Endothelial cell of umbilical vein (primary cell): ENCODE measurements around the gene CFTR. TPM values are rescaled to one million over a fixed set of nuclear protein-coding genes. Genes with fewer than 3 reads are reported as not detected.

Experiments
- BruUV-seq: library from RNA; stranded (reverse); fragments of 400-500 nt; replicated peaks from 2 replicates; lab custom pipeline; 2021; lab: Mats Ljungman, UMichigan
- CTCF ChIA-PET: fragments of 300-600, 350-600 bp; sonication (Branson Sonifier 250); formaldehyde crosslinking; loops from one replicate; lab custom pipeline; 2021; ENCODE audit warnings: antibody characterized with exemption, inconsistent platforms; lab: Charles Lee
- POLR2A ChIA-PET: fragments of 300-600, 350-600 bp; sonication (Branson Sonifier 250); formaldehyde crosslinking; loops from one replicate; lab custom pipeline; 2021; ENCODE audit warnings: antibody characterized with exemption, inconsistent platforms; lab: Charles Lee
- DNase-seq: peaks from one replicate; pipeline ENCODE4 v3.0.0-alpha.2; 2011; ENCODE audit warnings: low read depth, low spot score
- FAIRE-seq: peaks from 2 replicates; lab custom pipeline; 2011; peaks lifted over from hg19 to GRCh38; lab: Jason Lieb, UNC
- H2AFZ ChIP-seq: 2 replicates; pipeline ENCODE4 v1.6.0; 2012; ENCODE audit warnings: low read depth, low read length, control low read depth, inconsistent platforms
- H3K27ac ChIP-seq: 2 replicates; pipeline ENCODE4 v1.5.1; 2011; ENCODE audit warnings: low read depth, mild to moderate bottlenecking, control low read depth, low read length, moderate library complexity; ENCODE audit not compliant: insufficient read depth
- H3K27me3 ChIP-seq, 2 experiments: 2 replicates each; pipeline versions ENCODE4 v1.6.0 to v1.6.1; 2011; ENCODE audit warnings: low read length in 2 of 2, mixed read lengths in 1 of 2; ENCODE audit not compliant: control insufficient read depth in 2 of 2, insufficient read depth in 2 of 2
- H3K36me3 ChIP-seq, 2 experiments: 2 replicates in 1 of 2; 3 replicates in 1 of 2; pipeline ENCODE4 v1.5.1; 2011; ENCODE audit warnings: low read length in 2 of 2, mild to moderate bottlenecking in 1 of 2, moderate library complexity in 1 of 2; ENCODE audit not compliant: control insufficient read depth in 2 of 2, insufficient read depth in 2 of 2; ENCODE audit errors: extremely low read depth in 1 of 2
- H3K4me1 ChIP-seq: 3 replicates; pipeline ENCODE4 v1.5.1; 2011; ENCODE audit warnings: mild to moderate bottlenecking, low read length; ENCODE audit not compliant: control insufficient read depth, insufficient read depth; ENCODE audit errors: extremely low read depth
- H3K4me2 ChIP-seq: 2 replicates; pipeline ENCODE4 v1.6.1; 2011; ENCODE audit warnings: low read length, control low read depth, mixed read lengths; ENCODE audit not compliant: insufficient read depth
- H3K4me3 ChIP-seq, 3 experiments: fragments of 200-600 bp in 1 of 3; sonication (generic), shearing (Covaris generic) in 1 of 3; replicated peaks in 1 of 3; 2 replicates each; pipeline ENCODE4 v1.5.1; 2011 to 2016; ENCODE audit warnings: control low read depth in 3 of 3, low read length in 3 of 3, mild to moderate bottlenecking in 2 of 3, inconsistent platforms in 1 of 3, low read depth in 1 of 3, moderate library complexity in 1 of 3; ENCODE audit not compliant: insufficient read depth in 1 of 3
- H3K79me2 ChIP-seq: 2 replicates; pipeline ENCODE4 v1.6.0; 2012; ENCODE audit warnings: low read length, inconsistent platforms; ENCODE audit not compliant: control insufficient read depth, insufficient read depth
- H3K9ac ChIP-seq: replicated peaks from 2 replicates; pipeline ENCODE3; 2011; ENCODE audit warnings: low read length, control low read depth; ENCODE audit not compliant: insufficient read depth; ENCODE audit errors: extremely low read depth
- H3K9me1 ChIP-seq: replicated peaks from 3 replicates; pipeline ENCODE4 v1.6.0; 2011; ENCODE audit warnings: mild to moderate bottlenecking, low read length; ENCODE audit not compliant: control insufficient read depth, insufficient read depth; ENCODE audit errors: extremely low read depth
- H3K9me3 ChIP-seq: replicated peaks from 2 replicates; pipeline ENCODE4 v1.5.1; 2012; ENCODE audit warnings: low read length, inconsistent platforms; ENCODE audit not compliant: control insufficient read depth, insufficient read depth
- H4K20me1 ChIP-seq: replicated peaks from 2 replicates; pipeline ENCODE3; 2011; ENCODE audit warnings: mild to moderate bottlenecking, low read length; ENCODE audit not compliant: control insufficient read depth, insufficient read depth; ENCODE audit errors: extremely low read depth
- EZH2 ChIP-seq: IDR thresholded peaks from 2 replicates; pipeline ENCODE4 v1.6.1; 2012; ENCODE audit warnings: borderline replicate concordance, low read depth, mild to moderate bottlenecking, moderate library complexity, low read length, inconsistent platforms; ENCODE audit not compliant: severe bottlenecking
- FOS ChIP-seq: IDR thresholded peaks from 2 replicates; pipeline ENCODE4 v1.6.1; 2011; ENCODE audit warnings: mild to moderate bottlenecking, low read length, moderate library complexity, borderline replicate concordance; ENCODE audit not compliant: insufficient read depth
- GATA2 ChIP-seq: IDR thresholded peaks from 2 replicates; pipeline ENCODE4 v1.7.0; 2011; ENCODE audit warnings: low read depth, mild to moderate bottlenecking, moderate library complexity, mixed read lengths, low read length; ENCODE audit not compliant: insufficient read length, insufficient read depth
- JUN ChIP-seq: IDR thresholded peaks from 2 replicates; pipeline ENCODE4 v1.6.1; 2011; ENCODE audit warnings: borderline replicate concordance, low read depth; ENCODE audit not compliant: insufficient read length, insufficient read depth
- MAX ChIP-seq: IDR thresholded peaks from 2 replicates; pipeline ENCODE4 v1.6.1; 2011; ENCODE audit not compliant: insufficient read depth, insufficient read length
- MYC ChIP-seq: IDR thresholded peaks from one replicate; pipeline ENCODE4 v1.6.1; 2011; ENCODE audit warnings: mild to moderate bottlenecking, low read depth, low read length
- POLR2A ChIP-seq: IDR thresholded peaks from 2 replicates; pipeline ENCODE4 v1.6.1; 2012; ENCODE audit warnings: low read depth, mild to moderate bottlenecking, control low read depth, low read length
- POLR2AphosphoS5 ChIP-seq: IDR thresholded peaks from 2 replicates; pipeline ENCODE4 v1.6.1; 2012; ENCODE audit warnings: low read depth, mild to moderate bottlenecking, control low read depth, low read length, moderate library complexity; ENCODE audit not compliant: insufficient read depth
- dilution Hi-C: fragments of 300-500 bp; cut with MboI; formaldehyde crosslinking; loops from one replicate; pipeline ENCODE4 v1.15.0; 2019; ENCODE audit warnings: low sequenced_read_pairs; ENCODE audit not compliant: extremely low pct_ligation_motif_present
- intact Hi-C: fragments of 100-400 bp; cut with micrococcal nuclease; formaldehyde crosslinking; loops from one replicate; pipeline ENCODE4 v1.10.0; 2022
- polyA plus RNA-seq, 4 experiments: library from polyadenylated mRNA; depleted of rRNA in 3 of 4; stranded (reverse) in 3 of 4; unstranded in 1 of 4; fragments of >200 nt; gene quantifications; 2 replicates each; pipeline versions ENCODE4 v1.2.1 to v1.2.3, GENCODE V29; 2011 to 2012; ENCODE audit warnings: missing spikeins in 1 of 4
- total RNA-seq: library from RNA; stranded (reverse); gene quantifications from 2 replicates; pipeline ENCODE4 v1.2.3, GENCODE V29; 2021
- TF ChIP-seq, protein P1 (sequence below), 2 donors: IDR thresholded peaks; 1 replicate in 1 of 2; 2 replicates in 1 of 2; pipeline ENCODE4 v1.5.1; 2011; ENCODE audit warnings: low read length in 2 of 2, mild to moderate bottlenecking in 2 of 2, moderate library complexity in 2 of 2, control low read depth in 1 of 2, inconsistent platforms in 1 of 2, low read depth in 1 of 2; ENCODE audit not compliant: insufficient read depth in 1 of 2; ENCODE audit errors: extremely low read depth in 1 of 2

The CFTR gene
- total and polyA plus RNA-seq, 2 donors (not counting 3 experiments of a cell fraction or from before 2014, with no cell fraction given): 0.03 TPM; not detected in 1

DNA sequence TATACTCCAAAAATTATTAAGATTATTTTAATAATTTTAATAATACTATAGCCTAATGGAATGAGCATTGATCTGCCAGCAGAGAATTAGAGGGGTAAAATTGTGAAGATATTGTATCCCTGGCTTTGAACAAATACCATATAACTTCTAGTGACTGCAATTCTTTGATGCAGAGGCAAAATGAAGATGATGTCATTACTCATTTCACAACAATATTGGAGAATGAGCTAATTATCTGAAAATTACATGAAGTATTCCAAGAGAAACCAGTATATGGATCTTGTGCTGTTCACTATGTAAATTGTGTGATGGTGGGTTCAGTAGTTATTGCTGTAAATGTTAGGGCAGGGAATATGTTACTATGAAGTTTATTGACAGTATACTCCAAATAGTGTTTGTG, 80.2 kb downstream of the CFTR start:
- Histone ChIP-seq H3K79me2 (no peaks in the 10 kb centered on the region), H3K9me3 (no peaks in the 10 kb centered on the region), H3K9ac (no peak overlapping the region), H3K27ac (no peak overlapping the region), H3K4me3 (no peak overlapping the region), H3K36me3 (no peaks in the 10 kb centered on the region), H3K4me1 (no peaks in the 10 kb centered on the region), H3K4me2 (no peak overlapping the region), H3K27me3 (no peaks in the 10 kb centered on the region), H4K20me1 (no peaks in the 10 kb centered on the region), H2AFZ (no peak overlapping the region), H3K9me1 (no peaks in the 10 kb centered on the region)
- no peak for DNase-seq
- dilution Hi-C loops: no loop called here
- BruUV-seq: no TSS peak
- ChIA-PET POLR2A (no interaction called here), CTCF (interaction anchor here (1.6 to 1.7 kb wide), 2 partner anchors 9 to 18 kb away, joined by 3 to 5 read pairs; no protein-coding TSS in a partner anchor)
- TF ChIP-seq GATA2: no peak
- no peak for TF ChIP-seq POLR2A
- TF ChIP-seq FOS: no peak
- TF ChIP-seq, protein P1, sequence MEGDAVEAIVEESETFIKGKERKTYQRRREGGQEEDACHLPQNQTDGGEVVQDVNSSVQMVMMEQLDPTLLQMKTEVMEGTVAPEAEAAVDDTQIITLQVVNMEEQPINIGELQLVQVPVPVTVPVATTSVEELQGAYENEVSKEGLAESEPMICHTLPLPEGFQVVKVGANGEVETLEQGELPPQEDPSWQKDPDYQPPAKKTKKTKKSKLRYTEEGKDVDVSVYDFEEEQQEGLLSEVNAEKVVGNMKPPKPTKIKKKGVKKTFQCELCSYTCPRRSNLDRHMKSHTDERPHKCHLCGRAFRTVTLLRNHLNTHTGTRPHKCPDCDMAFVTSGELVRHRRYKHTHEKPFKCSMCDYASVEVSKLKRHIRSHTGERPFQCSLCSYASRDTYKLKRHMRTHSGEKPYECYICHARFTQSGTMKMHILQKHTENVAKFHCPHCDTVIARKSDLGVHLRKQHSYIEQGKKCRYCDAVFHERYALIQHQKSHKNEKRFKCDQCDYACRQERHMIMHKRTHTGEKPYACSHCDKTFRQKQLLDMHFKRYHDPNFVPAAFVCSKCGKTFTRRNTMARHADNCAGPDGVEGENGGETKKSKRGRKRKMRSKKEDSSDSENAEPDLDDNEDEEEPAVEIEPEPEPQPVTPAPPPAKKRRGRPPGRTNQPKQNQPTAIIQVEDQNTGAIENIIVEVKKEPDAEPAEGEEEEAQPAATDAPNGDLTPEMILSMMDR (IDR thresholded peaks at IDR 0.05; ENCODE audit: extremely low read depth in 1 of 2, insufficient read depth in 1 of 2, low read depth in 1 of 2, low read length in 2 of 2): no peak
- TF ChIP-seq POLR2AphosphoS5: no peak
- no peak for TF ChIP-seq EZH2
- TF ChIP-seq MAX: no peak
- no peak for TF ChIP-seq MYC
- no peak for TF ChIP-seq JUN
- no peak for FAIRE-seq
- intact Hi-C loops: no loop called here
